ENCODE data around the gene SNX8.

Gene SNX8

DNA sequence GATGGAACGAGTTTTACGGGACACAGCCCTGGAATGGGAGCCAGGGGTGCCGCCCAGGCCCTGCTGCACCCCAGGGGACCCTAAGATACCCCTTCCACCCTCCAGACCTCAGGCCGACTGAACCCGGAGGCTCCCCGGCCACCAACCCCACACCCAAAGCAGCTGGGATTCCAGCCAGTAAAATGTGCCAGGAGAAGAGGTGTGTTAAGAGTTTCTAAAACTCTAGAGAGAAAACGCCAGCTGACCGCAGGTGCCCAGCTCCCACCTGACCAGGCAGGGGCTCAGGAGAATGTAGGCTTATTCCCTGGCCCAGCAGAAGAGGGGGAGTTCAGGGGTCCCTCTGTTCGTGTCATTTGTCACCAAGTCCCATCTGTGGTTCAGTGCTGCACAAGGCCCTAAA lies 54.8 kb downstream of the SNX8 start:
- no peak for DNase-seq (ENCODE audit: low read depth)

GRCh38 chr7:2258661-2259365 lies 55.4 kb downstream of the SNX8 start:
- DNase-seq (ENCODE audit: low read depth), result no peak

DNA sequence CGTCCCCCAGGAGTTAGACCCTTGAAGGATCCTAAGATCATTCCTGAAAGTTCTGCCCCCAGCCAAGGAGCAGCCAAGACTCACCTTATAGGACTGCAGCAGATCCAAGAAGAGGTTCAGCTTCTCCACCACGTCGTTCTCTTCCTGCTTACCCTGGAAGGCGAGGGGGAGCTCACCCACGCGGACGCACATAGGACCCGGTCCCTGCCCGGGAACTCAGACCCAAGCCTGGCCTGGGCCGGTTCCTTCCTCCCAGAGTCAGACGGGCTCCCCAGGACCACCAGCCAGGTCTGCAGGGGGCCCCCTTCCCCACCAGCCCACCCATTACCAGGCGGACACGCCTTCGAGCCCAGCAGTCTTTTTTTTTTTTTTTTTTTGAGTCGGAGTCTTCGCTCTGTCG lies 56.6 kb downstream of the SNX8 start:
- DNase-seq (ENCODE audit: low read depth), result no peak

- DNase-seq (ENCODE audit: low read depth), result no peak
Observed at GRCh38 chr7:2257046-2257551, 57.1 kb downstream of the SNX8 start.

DNA sequence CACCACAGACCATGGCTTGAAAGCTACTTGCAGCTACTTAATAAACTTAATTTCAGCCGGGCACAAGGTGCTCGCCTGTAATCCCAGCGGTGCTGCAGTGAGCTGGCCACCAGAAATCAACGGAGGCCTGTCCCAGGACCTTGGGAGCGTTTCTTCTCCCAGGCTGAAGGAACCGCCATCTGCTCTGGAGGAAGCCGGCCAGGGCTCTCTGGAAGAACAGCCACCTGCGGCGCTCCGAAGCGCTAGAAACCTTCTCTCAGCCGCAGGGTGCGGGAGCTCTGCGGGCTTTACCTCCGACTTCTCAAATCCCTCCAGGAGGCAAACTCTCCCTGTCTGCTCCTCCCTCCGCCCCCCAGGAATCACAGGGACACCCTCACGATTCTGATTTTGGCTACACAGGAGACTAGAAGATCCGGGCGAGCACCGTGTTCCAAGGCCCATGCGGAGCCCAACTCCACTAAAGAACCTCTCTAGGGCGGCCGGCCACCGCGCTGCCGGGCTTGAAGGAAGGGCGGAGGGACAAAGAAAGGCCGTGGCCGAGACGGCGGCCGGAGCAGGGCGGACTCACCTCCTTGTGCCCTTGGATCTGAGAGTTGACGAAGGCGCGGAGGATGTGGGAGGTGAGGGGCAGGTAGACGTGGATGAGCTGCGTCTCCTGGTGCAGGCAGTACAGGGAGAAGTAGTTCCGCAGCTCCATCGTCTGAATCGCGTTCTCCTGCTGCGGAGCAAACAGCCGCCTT lies 57.8 kb downstream of the SNX8 start:
- DNase-seq (ENCODE audit: low read depth), result no peak

DNA sequence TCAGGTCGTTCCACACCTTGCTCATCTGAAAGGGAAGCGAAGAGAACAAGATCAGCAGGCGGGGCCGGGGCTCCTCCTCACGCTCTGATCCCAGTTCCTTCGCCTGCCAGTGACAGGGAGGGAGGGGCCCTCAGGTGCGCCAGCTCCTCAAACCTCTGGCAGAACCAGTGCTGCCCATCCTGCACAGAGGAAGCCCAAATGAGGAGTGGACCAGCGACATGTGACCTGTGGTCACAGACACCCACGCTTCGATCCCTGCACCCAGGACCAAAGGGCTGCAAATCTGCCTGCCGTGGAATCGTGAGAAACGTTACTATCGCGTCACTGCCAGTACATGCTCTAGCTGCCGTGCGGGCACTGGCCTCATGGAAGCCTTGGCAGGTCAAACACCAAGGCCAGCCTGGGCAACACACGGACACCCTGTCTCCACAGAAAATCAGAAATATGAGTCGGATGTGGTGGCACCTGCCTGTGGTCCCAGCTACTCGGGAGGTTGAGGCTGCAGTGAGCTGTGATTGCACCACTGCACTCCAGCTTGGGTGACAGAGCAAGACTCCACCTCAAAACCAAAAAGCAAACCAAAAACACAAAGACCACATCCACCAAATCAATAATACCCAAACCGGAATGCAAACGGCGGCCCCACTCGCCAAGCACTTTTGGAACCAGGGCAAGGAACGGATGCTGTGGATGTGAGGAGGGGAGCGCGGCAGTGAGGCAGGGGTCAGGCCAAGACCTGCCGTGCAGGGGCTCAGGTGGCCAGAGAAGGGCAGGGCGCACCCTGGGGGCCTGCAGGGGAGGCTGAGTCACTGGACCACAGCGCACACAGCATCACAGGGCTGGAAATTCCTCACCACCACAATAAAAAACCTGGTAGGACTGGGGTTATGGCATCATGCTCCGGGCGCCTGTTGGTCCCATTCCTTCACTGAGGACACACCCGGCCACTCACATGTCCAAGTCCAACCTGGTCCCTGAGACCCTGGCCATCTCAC lies 58.8 kb downstream of the SNX8 start:
- no peak for DNase-seq (ENCODE audit: low read depth)

GRCh38 chr7:2254429-2255144 lies 59.7 kb downstream of the SNX8 start:
- DNase-seq (ENCODE audit: low read depth), result no peak

DNA sequence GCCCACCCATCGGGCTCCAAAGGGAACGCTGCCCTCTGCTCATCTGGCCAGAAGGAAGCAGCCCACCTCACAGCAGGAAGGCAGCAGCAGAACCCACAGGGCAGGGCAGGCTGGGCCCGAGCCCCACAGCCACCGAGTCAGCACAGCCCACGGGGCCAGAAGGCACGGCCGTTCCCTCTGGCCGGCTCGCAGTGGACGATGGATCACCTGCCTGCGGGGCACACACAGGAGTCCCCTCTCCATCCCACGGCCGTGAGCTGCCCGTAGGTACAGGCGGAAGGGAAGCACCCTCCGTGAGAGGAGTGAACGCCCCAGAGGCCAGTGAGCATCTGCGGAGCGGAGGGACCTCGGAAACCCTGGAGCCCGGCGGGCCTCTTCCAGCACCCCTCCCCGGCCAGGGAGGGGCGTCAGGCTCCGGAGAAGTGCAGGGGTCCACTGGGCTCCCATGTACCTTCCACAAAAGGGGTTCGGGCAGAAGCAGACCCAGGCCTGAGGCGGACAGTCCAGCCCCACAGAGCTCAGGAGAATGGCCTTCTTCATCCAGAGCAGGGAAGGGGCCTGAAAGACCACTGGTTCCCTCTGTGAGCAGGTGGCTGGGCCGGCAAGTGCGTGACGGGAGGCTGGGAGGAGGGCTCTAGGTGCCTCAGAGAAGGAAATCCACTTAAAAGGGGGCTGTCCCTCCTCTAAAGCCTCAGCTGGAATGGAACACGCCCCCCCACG lies 60.6 kb downstream of the SNX8 start:
- no peak for DNase-seq (ENCODE audit: low read depth)

- no peak for DNase-seq (ENCODE audit: low read depth)
Observed at GRCh38 chr7:2253021-2253420, 61.2 kb downstream of the SNX8 start.

GRCh38 chr7:2251841-2252771 lies 62.1 kb downstream of the SNX8 start:
- no peak for DNase-seq (ENCODE audit: low read depth)

DNA sequence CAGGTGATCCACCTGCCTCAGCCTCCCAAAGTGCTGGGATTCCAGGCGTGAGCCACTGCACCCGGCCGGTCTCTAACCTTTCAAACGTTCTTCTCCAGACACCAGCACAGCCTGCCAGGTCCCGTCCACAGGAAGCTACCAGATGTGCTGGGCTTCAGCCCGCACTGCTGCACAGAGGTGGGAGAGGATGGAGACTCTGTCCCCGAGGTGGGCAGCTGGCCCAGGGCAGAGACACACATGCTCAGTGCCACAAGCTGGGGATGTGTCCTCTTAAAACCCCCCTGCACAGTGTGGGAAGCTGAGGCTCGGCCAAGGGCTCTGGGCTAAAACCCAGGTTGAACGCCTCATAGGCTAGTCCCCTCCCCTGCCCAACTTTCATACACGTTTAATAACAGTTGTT lies 62.9 kb downstream of the SNX8 start:
- no peak for DNase-seq (ENCODE audit: low read depth)

DNA sequence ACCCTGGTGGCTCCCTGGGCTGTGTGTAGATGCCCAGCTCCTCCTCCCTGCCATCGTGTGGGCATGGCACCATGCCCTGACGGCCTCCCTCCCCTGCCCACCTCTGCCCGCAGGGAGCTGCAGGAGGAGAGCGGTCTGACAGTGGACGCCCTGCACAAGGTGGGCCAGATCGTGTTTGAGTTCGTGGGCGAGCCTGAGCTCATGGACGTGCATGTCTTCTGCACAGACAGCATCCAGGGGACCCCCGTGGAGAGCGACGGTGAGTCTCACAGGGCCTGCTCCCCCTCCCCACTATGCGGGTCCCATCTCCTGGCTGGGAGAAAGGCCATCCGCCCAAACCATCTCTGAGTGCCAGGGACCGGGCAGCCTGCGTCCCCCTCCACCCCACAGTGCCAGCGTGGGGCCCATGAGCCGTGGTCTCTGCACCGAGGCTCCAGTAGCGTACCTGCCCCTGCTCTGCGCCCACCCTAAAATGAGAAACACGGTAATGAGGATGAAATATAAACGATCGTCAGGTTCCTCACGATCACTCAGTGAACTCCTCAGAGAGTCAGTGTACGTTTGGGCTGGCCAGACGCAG lies 64.4 kb downstream of the SNX8 start:
- no peak for DNase-seq (ENCODE audit: low read depth)

GRCh38 chr7:2248984-2249694 lies 65.1 kb downstream of the SNX8 start:
- peak; percentile 94 for DNase-seq (ENCODE audit: low read depth)

GRCh38 chr7:2247141-2247995 lies 66.9 kb downstream of the SNX8 start:
- no peak for DNase-seq (ENCODE audit: low read depth)

DNA sequence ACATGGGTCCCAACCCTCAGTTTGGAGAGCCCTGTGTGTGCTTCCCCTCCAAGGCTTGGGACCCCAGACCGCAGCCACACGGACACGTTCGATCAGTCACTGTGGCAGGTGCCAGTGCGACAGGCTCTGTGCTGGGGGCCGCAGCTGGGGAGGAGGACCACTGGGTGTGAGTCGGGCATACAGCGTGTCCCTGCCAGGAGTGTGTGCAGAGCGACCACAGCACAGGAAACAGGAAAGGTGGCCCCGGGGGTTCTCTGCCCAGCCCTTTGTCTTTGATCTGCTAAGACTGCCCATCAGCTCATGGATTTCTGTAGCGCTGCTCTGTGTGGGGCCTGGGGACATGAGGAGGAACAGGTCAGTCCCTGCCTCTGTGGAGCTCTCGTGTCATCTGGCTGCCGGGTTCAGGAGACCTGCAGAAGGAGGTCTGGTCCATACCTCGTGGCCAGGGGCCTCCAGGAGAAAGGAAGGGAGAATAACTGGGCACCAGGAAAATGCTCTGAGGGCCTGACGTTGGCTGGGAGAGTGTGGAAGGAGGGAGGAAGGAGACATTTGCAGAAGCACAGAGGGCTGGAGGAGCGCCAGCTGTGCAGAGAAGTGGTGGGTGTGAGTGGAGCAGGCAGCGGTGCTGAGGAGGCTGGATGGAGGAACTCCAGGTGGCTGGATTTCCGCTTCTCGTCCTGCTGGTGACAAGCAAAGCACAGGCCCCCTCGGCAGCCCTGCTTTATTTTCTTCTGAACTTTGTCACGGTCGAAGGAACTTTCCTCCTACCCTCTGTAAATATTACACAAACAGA lies 68.2 kb downstream of the SNX8 start:
- no peak for DNase-seq (ENCODE audit: low read depth)

DNA sequence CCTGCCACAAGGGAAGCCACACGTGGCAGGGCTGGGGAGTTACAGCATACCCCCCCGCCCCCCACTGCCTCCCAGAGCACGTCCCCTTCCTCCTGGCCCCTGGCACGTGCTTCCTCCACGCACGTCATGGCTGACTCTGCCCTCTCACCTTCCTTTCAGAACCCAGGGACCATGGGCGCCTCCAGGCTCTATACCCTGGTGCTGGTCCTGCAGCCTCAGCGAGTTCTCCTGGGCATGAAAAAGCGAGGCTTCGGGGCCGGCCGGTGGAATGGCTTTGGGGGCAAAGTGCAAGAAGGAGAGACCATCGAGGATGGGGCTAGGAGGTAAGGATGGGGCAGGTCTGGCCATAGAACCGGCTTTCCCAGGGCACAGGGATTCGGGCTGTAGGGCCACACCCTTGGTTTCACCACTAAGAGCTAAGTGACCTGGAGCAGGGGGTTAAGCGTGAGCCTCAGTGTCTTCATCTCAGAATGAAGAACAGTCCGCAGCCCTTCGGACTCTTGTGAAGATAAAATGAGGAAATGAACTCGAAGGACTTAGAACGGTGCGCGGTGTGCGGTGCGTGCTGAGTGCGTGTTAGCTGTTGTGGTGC lies 69.7 kb downstream of the SNX8 start:
- no peak for DNase-seq (ENCODE audit: low read depth)

DNA sequence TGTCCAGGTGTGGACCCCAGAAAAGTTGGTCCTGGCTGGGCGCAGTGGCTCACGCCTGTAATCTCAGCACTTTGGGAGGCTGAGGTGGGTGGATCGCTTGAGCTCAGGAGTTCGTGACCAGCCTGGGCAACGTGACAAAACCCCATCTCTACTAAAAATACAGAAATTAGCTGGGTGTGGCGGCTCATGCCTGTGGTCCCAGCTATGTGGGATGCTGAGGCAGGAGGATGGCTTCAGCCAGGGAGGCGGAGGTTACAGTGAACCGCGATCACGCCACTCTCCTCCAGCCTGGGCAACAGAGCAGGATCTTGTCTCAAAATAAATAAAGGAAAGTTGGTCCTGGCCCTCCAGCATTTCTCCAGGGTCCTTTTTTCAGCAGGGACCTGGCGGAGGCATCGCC lies 70.8 kb downstream of the SNX8 start:
- no peak for DNase-seq (ENCODE audit: low read depth)

Data from fibroblast of gingiva (primary cell).